ENCODE data around the gene ZNF655. TPM values are rescaled to one million over a fixed set of nuclear protein-coding genes. Genes with fewer than 3 reads are reported as not detected.

The ZNF655 gene
- total and polyA plus RNA-seq, 2 experiments from 2014 or later: 20.6 to 55.8 TPM

DNA sequence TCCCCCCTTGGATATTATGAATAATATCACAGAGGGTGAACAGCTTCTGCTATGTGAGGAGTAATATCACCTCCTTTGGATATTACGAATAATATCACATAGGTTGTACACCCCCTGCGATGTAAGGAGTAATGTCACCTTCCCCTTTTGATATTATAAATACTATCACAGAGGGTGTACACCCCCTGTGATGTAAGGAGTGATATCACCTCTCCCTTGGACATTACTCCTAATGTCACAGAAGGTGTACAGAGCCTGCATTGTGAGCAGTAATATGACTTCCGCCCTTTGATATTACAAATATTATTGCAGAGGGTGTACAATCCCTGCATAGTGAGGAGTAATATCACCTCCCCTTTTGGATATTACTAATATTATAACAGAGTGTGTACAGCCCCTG lies 30.4 kb downstream of the ZNF655 start:
- Histone ChIP-seq H3K27ac (ENCODE audit: low read depth) (no peak overlapping the region), H3K4me2 (no peak overlapping the region), H3K4me1 (ENCODE audit: insufficient read depth) (no peaks in the 10 kb centered on the region), H3K27me3 (ENCODE audit: insufficient read depth) (no peaks in the 10 kb centered on the region), H3K79me2 (replicated peaks; ENCODE audit: insufficient read depth) (no peaks in the 10 kb centered on the region), H3K9me2 (ENCODE audit: insufficient read depth) (no peaks in the 10 kb centered on the region), H4K20me1 (replicated peaks; ENCODE audit: insufficient read depth) (no peaks in the 10 kb centered on the region), H3F3A (replicated peaks; ENCODE audit: low read depth) (no peaks in the 10 kb centered on the region), H3K36me3 (ENCODE audit: insufficient read depth) (no peaks in the 10 kb centered on the region), H2AFZ (no peak overlapping the region), H3K4me3 (no peak overlapping the region)
- H3K27me3 Mint-ChIP-seq (ENCODE audit: insufficient read depth, low read depth, poor library complexity): no peaks in the 10 kb centered on the region
- H3K36me3 Mint-ChIP-seq (ENCODE audit: low read depth): no peaks in the 10 kb centered on the region
- no peaks in the 10 kb centered on the region for H3K9me3 Mint-ChIP-seq
- no peak for ATAC-seq
- H3K4me3 Mint-ChIP-seq: no peak overlapping the region
- no peak overlapping the region for H3K27ac Mint-ChIP-seq
- H3K4me1 Mint-ChIP-seq: no peaks in the 10 kb centered on the region
- no peak for DNase-seq (ENCODE audit: low spot score)
- TF ChIP-seq ZNF331 (CRISPR knock-in tag; IDR thresholded peaks at IDR 0.05; ENCODE audit: low read depth) (no peak), NANOG (IDR thresholded peaks at IDR 0.05; ENCODE audit: borderline replicate concordance) (no peak), POLR2AphosphoS5 (IDR thresholded peaks at IDR 0.05; ENCODE audit: low read depth) (no peak), ZNF114 (CRISPR knock-in tag; IDR thresholded peaks at IDR 0.05) (no peak), EZH2 (IDR thresholded peaks at IDR 0.05; ENCODE audit: low read depth, unreplicated experiment) (no peak), EZH2phosphoT487 (IDR thresholded peaks at IDR 0.05; ENCODE audit: unreplicated experiment) (no peak)
- TF ChIP-seq, protein P1, sequence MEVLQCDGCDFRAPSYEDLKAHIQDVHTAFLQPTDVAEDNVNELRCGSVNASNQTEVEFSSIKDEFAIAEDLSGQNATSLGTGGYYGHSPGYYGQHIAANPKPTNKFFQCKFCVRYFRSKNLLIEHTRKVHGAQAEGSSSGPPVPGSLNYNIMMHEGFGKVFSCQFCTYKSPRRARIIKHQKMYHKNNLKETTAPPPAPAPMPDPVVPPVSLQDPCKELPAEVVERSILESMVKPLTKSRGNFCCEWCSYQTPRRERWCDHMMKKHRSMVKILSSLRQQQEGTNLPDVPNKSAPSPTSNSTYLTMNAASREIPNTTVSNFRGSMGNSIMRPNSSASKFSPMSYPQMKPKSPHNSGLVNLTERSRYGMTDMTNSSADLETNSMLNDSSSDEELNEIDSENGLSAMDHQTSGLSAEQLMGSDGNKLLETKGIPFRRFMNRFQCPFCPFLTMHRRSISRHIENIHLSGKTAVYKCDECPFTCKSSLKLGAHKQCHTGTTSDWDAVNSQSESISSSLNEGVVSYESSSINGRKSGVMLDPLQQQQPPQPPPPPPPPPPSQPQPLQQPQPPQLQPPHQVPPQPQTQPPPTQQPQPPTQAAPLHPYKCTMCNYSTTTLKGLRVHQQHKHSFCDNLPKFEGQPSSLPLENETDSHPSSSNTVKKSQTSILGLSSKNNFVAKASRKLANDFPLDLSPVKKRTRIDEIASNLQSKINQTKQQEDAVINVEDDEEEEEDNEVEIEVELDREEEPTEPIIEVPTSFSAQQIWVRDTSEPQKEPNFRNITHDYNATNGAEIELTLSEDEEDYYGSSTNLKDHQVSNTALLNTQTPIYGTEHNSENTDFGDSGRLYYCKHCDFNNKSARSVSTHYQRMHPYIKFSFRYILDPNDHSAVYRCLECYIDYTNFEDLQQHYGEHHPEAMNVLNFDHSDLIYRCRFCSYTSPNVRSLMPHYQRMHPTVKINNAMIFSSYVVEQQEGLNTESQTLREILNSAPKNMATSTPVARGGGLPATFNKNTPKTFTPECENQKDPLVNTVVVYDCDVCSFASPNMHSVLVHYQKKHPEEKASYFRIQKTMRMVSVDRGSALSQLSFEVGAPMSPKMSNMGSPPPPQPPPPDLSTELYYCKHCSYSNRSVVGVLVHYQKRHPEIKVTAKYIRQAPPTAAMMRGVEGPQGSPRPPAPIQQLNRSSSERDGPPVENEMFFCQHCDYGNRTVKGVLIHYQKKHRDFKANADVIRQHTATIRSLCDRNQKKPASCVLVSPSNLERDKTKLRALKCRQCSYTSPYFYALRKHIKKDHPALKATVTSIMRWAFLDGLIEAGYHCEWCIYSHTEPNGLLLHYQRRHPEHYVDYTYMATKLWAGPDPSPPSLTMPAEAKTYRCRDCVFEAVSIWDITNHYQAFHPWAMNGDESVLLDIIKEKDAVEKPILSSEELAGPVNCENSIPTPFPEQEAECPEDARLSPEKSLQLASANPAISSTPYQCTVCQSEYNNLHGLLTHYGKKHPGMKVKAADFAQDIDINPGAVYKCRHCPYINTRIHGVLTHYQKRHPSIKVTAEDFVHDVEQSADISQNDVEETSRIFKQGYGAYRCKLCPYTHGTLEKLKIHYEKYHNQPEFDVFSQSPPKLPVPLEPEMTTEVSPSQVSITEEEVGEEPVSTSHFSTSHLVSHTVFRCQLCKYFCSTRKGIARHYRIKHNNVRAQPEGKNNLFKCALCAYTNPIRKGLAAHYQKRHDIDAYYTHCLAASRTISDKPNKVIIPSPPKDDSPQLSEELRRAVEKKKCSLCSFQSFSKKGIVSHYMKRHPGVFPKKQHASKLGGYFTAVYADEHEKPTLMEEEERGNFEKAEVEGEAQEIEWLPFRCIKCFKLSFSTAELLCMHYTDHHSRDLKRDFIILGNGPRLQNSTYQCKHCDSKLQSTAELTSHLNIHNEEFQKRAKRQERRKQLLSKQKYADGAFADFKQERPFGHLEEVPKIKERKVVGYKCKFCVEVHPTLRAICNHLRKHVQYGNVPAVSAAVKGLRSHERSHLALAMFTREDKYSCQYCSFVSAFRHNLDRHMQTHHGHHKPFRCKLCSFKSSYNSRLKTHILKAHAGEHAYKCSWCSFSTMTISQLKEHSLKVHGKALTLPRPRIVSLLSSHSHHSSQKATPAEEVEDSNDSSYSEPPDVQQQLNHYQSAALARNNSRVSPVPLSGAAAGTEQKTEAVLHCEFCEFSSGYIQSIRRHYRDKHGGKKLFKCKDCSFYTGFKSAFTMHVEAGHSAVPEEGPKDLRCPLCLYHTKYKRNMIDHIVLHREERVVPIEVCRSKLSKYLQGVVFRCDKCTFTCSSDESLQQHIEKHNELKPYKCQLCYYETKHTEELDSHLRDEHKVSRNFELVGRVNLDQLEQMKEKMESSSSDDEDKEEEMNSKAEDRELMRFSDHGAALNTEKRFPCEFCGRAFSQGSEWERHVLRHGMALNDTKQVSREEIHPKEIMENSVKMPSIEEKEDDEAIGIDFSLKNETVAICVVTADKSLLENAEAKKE (CRISPR knock-in tag; IDR thresholded peaks at IDR 0.05): no peak

Data from GM23338 (cell line).